Stimulated activated naive CD8-positive, alpha-beta T cell treated with anti-CD3 and anti-CD28 coated beads, Interleukin-15, Interleukin-2, amounts not matched to agents 100 ng/mL and 50 ng/mL, for 24 hours (primary cell): ENCODE data around the gene RFX2.
A peak's percentile ranks its signal among the peaks of the same experiment; 100 is the strongest.
"Not testable (repeated sequence)": the region's sequence is repeated elsewhere in the genome, so short reads cannot be mapped to it uniquely, and the experiment has no call there.

Experiments
- H3K27ac Mint-ChIP-seq: one replicate; pipeline ENCODE4 v1.8.0; 2021; ENCODE audit warnings: mild to moderate bottlenecking, mixed read lengths
- H3K27me3 Mint-ChIP-seq: one replicate; pipeline ENCODE4 v1.8.0; 2021; ENCODE audit warnings: mixed read lengths
- H3K36me3 Mint-ChIP-seq: one replicate; pipeline ENCODE4 v1.8.0; 2021; ENCODE audit warnings: low read depth, mixed read lengths
- H3K4me1 Mint-ChIP-seq: one replicate; pipeline ENCODE4 v1.8.0; 2021; ENCODE audit warnings: low read depth, mixed read lengths
- H3K4me3 Mint-ChIP-seq: one replicate; pipeline ENCODE4 v1.8.0; 2021; ENCODE audit warnings: mild to moderate bottlenecking, mixed read lengths
- H3K9me3 Mint-ChIP-seq: one replicate; pipeline ENCODE4 v1.8.0; 2021; ENCODE audit warnings: mixed read lengths

The RFX2 gene

DNA sequence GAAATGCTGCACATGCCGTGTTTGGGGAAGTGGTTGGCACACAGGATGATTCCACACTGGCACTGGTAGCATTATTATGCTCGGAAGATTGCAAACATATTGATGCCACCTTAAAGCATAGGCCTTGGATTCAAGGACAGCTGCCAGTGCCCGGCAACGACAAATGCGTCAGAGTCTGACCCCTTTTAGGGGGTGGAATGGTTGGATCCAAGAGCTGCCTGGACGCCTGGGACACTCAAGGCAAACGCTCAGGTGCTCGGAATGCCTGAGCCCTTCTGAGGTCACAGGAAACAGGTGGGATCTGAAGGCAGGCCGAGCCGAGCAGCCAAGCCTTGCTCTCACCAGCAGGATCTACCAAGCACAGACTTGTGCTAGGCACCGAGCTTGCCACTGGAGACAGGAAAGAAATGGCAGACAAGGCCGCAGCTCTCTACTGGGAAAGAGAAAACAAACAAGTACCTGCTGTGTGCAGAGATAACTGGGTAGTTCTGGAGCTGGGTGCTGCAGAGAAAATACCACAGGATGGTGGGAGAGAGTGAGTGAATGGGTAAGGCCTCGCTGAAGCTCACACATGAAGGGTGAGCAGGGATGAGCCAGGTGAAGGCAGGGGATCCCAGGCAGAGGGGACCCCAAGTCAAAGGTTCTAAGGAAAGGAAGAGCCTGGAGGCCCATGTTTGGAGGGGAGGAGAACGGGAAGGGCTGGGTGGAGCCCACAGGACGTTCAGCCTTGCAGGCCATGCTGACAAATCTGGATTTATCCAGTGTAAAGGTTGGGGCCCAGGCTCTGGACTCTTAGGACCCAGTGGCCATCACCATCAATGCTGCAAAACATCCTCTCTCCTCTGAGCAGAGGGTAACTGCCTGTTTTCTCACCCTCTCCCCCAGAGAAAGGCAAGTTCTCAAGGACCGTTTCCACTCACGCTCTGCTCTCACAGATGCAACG, 141.6 kb downstream of the RFX2 start:
- no peaks in the 10 kb centered on the region for H3K9me3 Mint-ChIP-seq
- H3K36me3 Mint-ChIP-seq = peaks cover 35% of the 10 kb centered on the region
- H3K4me3 Mint-ChIP-seq = peak overlapping the region; percentile 26
- H3K4me1 Mint-ChIP-seq = peaks cover 86% of the 10 kb centered on the region
- H3K27ac Mint-ChIP-seq = peak overlapping the region; percentile 85
- H3K27me3 Mint-ChIP-seq = no peaks in the 10 kb centered on the region

DNA sequence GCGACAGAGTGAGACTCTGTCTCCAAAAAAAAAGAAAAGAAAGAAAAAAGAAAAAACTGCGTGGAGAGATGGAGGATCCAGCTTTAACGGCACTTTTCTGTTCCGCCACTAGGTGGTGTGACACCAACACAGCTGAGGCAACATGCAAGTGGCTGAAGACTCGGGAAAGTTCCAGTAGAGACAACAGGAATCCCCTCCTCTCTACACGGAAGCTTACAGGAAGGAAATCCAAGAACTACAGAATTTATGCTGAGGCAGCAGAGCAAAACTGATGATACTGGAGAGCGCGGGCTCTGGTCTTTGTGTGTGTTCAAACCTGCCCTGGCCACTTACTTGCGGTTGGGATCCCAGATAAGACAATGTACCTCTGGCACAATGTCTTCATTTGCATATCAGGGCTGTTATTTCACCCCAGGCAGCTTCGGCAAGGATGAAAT, 142.3 kb downstream of the RFX2 start:
- H3K36me3 Mint-ChIP-seq = peaks cover 32% of the 10 kb centered on the region
- H3K27ac Mint-ChIP-seq = peak overlapping the region; percentile 85
- H3K27me3 Mint-ChIP-seq = no peaks in the 10 kb centered on the region
- H3K4me3 Mint-ChIP-seq = peak overlapping the region; percentile 26
- H3K9me3 Mint-ChIP-seq = no peaks in the 10 kb centered on the region
- peaks cover 89% of the 10 kb centered on the region for H3K4me1 Mint-ChIP-seq

DNA sequence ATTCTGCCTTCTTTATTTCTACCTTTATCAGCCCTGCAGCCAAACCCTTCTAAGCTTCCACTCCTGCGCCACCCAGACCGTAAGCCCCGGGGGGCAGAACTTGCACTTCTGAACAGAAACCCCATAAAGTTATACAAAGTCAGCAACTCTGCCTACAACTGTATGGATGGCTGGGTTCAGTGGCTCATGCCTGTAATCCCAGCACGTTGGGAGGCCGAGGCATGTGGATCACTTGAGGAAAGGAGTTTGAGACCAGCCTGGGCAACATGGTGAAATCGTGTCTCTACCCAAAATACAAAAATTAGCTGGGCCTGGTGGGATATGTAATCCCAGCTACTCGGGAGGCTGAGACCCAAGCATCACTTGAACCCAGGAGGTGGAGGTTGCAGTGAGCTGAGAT, 142.7 kb downstream of the RFX2 start:
- Mint-ChIP-seq H3K27ac (peak overlapping the region; percentile 26), H3K4me3 (no peak overlapping the region), H3K36me3 (peaks cover 28% of the 10 kb centered on the region), H3K9me3 (no peaks in the 10 kb centered on the region), H3K27me3 (no peaks in the 10 kb centered on the region), H3K4me1 (peaks cover 91% of the 10 kb centered on the region)

DNA sequence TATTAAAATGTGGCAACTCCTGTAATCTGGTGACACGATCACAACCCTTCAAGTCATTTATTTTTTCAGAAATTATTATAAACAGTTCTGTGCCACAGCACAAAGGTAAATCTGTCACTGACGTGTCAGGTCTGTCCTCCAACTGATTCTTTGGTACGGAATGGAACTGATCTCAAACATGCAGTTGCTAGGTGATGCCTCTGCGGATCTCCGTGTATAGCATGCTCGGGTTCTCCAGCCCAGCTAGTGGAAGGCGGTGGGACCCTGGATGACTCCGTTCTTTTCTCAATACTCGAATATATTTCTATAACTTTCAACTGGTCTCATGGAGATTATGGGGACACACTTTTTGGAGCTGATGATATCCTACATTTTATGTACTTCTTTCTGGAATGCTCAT, 143.4 kb downstream of the RFX2 start:
- Mint-ChIP-seq H3K9me3 (no peaks in the 10 kb centered on the region), H3K4me1 (peaks cover 91% of the 10 kb centered on the region), H3K27ac (peak overlapping the region; percentile 36), H3K36me3 (peaks cover 23% of the 10 kb centered on the region), H3K4me3 (no peak overlapping the region), H3K27me3 (no peaks in the 10 kb centered on the region)

DNA sequence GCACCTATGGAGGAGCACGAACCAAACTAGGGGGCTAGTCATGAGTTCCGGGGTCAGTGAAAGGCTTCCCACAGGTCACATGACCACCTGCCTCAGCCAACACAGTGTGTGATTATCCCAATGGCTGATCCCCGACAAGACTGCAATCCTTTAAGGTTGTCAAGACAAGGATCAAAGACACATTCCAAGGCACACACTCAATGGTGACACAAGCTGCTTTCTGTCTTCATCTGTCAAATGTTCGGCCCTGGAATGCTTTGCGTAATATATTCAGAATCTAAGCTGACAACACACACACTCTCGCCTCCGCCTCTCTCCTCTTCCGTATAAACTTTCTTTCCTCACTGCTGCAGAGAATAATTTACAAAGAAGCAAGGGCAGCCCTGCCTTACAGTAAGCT, 144.1 kb downstream of the RFX2 start:
- Mint-ChIP-seq H3K36me3 (peaks cover 18% of the 10 kb centered on the region), H3K9me3 (no peaks in the 10 kb centered on the region), H3K27me3 (no peaks in the 10 kb centered on the region), H3K27ac (peak overlapping the region; percentile 36), H3K4me3 (no peak overlapping the region), H3K4me1 (peaks cover 92% of the 10 kb centered on the region)

DNA sequence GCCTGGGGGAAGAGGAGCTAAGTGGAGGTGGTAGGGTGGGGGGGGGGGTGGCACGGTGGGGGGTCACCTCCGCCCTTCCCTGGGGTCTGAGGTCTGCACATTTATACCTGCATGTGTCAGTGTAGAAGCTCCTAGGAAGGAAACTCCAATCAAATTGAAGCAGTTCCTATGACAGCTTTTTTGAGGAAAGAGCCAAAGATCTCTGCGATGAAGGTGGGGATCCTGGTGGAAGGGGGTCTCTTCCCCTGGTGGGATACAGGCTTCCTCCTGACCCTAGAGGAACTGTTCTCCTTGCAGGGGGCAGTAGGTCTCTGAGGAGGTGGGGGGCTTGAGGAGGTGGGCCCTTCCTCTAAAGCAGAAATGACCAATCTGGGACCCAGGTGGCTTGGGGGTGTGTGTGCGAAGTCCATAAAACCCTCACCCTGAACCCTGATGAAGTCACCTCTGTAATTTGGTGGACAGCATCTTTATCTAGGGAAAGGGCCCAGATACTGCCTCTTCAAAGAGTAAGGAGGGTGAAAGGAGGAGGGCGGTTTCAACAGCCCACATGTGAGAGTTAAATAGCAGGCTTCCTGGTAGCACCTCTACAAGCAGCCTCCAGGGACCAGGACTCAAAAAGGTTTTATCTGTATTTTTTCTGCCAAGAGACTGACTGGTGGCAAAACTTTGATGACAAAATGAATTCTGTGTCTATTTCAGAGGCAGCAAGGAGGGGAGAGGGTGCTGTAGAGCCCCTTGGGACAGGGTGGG, 145.3 kb downstream of the RFX2 start:
- Mint-ChIP-seq H3K27me3 (no peaks in the 10 kb centered on the region), H3K4me1 (peaks cover 95% of the 10 kb centered on the region), H3K4me3 (no peak overlapping the region), H3K36me3 (peaks cover 18% of the 10 kb centered on the region), H3K27ac (peak overlapping the region; percentile 55), H3K9me3 (no peaks in the 10 kb centered on the region)

DNA sequence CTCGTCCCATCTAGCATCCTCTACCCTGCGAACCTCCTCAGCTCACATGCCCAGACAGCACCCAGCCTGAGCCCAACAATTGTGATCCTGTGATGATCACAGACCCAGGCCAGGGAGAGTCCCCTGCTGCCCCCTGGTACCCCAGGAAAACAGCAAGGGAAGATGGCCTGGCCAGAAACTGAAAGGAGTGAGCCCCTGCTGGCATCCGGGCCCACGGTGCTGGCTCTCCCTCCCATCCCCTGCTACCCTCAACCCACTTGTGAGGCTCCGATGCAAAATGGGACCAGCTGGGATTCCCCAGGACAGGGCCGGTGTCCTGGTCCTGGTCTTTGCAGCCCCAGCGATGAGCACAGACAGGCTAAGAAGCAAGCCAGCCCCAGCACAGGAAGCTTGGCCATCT, 146.4 kb downstream of the RFX2 start:
- H3K27me3 Mint-ChIP-seq = no peaks in the 10 kb centered on the region
- no peaks in the 10 kb centered on the region for H3K9me3 Mint-ChIP-seq
- H3K4me1 Mint-ChIP-seq = peaks cover 96% of the 10 kb centered on the region
- H3K4me3 Mint-ChIP-seq = no peak overlapping the region
- peak overlapping the region; percentile 78 for H3K27ac Mint-ChIP-seq
- peaks cover 18% of the 10 kb centered on the region for H3K36me3 Mint-ChIP-seq

DNA sequence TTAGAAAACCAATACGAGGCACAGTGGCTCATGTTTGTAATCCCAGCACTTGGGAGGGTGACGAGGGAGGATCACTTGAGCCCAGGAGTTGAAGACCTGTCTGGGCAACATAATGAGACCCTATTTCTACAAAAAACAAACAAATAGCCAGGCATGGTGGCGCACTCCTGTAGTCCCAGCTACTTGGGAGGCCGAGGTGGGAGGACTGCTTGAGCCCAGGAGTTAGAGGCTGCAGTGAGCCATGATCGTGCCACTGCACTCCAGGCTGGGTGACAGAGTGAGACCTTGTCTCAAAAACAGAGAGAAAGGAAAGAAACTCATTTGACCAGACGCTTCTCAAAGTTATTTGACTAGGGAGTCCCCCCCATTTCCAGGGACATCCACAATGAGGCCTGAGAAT, 147.0 kb downstream of the RFX2 start:
- Mint-ChIP-seq H3K36me3 (peaks cover 18% of the 10 kb centered on the region), H3K27ac (peak overlapping the region; percentile 78), H3K4me1 (peaks cover 94% of the 10 kb centered on the region), H3K4me3 (peak overlapping the region; percentile 1)
- H3K27me3 Mint-ChIP-seq, H3K9me3 Mint-ChIP-seq: not testable (repeated sequence)

DNA sequence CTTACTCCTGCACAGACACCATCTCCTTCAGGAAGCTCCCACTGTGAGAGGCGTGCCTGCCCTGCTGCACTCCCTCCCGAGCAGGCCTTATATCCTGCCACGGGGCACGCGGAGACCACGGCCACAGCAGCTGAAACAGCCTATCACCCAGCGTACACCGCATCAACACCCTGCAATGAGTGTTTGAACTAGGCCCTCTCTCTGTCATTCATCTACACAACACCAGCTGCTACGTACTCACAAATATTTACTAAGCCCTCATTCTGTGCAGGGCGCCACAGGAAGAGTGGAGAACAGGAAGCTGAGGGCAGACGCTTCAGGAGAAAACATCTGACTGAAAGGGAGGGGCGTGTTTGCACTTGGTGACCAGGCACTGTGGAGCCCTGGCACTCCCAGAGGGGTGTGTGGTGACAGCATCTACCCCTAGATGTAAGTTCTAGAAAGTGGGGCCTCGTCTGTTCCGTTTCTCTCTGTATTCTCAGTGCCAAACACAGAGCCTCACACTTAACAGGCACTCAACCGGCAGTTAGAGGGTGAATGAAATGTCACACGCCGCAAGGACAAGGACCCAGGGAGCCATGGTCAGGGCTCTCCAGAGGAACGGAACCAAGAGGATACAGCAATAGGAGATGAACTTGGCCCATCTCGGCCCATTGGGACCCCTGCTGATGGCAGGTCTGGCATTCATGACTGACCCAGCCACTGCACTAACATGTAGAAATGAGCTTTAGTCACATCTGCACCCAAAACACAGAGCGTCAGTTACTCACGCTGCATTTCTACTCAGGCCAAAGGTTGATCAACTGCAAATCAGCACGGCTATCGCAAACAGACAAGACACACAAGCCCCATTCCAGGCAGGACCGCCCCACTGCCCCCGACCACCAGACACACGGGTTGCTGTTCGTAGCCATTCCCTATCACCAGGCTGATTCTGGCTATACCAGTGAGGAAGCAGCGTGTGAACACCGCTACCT, 148.0 kb downstream of the RFX2 start:
- peaks cover 92% of the 10 kb centered on the region for H3K4me1 Mint-ChIP-seq
- no peaks in the 10 kb centered on the region for H3K27me3 Mint-ChIP-seq
- H3K4me3 Mint-ChIP-seq = peak overlapping the region; percentile 12
- peak overlapping the region; percentile 78 for H3K27ac Mint-ChIP-seq
- peaks cover 14% of the 10 kb centered on the region for H3K36me3 Mint-ChIP-seq
- no peaks in the 10 kb centered on the region for H3K9me3 Mint-ChIP-seq

DNA sequence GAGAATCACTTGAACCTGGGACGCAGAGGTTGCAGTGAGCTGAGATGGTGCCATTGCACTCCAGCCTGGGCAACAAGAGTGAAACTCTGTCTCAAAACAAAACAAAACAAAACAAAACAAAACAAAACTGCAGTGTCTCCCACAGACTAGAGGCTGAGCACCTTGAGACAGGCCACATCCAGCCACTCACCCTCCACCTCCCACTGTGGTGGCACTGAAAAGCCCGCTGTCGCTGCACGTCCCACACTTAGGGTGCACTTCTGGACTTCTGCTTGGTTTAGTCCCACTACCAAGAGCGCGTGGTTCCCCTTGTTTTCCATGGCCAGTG, 148.7 kb downstream of the RFX2 start:
- H3K9me3 Mint-ChIP-seq, H3K27me3 Mint-ChIP-seq: not testable (repeated sequence)
- peaks cover 15% of the 10 kb centered on the region for H3K36me3 Mint-ChIP-seq
- H3K27ac Mint-ChIP-seq = peak overlapping the region; percentile 78
- H3K4me3 Mint-ChIP-seq = peak overlapping the region; percentile 12
- H3K4me1 Mint-ChIP-seq = peaks cover 93% of the 10 kb centered on the region

DNA sequence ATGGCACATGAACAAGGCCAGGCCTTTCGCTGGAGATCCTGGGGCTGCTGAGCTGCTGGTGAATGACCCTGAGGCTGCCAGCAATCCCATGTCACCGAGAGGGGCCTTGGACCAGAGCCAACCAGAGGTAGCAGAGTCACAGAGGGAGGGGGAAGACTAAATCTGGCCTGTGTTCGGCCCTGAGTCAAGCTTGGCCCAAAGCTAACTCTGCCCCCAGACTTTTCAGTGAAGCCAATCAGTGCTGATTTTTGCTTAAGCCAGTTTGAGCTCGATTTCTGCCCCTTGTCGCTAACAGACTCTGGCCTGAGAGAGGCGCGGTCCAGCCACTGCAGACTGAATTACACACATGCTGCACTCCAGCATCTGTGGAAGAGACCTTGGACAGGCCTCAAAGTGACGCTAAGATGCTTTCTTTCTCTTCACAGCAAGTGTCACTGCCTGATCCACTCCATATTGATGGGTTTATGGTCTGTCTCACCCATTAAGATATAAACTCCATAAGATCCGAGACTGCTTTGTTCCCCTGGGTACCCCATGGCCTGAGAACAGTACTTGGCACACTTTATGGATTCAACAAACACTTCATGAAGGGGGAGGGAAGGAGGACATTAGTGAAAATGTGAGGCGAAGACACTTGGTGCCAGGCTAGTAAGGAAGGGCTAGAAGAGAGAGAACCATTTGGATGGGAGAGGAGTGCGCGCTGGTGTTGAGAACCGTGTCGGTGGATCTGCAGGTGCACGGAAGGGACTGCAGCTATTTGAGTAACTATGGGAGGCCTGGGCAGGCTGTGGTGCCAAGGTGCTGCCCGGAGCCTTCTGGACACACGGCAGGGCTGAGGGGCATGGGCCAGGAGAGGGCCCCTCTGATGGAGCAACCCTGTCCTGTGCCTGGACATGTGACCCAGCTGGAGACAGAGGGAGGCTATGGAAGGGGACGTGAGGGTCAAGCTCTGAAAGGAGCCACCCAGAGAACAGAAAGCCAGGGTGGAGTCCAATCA, 150.0 kb downstream of the RFX2 start:
- Mint-ChIP-seq H3K4me3 (no peak overlapping the region), H3K9me3 (no peaks in the 10 kb centered on the region), H3K27me3 (no peaks in the 10 kb centered on the region), H3K36me3 (peaks cover 11% of the 10 kb centered on the region), H3K4me1 (peaks cover 93% of the 10 kb centered on the region), H3K27ac (peak overlapping the region; percentile 56)

DNA sequence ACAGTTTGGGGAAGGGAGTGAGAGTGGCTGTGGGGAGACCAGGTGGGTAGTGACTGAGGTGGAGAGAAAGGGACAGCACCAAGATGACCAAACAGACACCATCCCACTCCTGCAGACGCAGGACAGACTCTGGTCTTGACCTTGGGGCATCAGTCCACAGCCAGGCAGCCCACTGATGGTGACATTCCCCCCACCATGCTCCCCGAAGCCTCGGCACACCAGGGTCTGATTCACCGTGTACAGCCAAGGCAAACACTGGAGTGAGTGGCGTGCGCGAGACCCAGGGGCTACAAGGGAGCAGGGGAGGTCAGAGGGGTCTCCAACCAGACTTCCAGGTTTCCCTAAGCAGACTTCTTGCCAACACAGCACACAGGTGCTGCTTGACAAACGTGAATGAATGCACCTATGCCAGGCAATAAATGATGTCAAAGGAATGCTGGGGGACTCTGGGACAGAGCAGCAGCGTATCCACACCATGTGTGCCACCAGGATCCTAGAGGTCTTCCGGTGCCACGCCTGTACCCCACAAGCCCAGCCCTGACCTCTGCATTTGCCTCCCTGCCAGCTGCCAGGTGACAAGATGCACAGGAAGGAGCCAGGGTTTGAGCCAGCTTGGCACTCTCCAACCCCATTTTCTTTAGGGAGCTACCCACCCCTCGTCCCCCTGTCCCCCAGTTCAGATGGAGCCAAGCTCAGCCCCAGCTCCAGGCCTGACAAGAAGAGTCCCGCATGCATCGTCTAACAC, 150.9 kb downstream of the RFX2 start:
- Mint-ChIP-seq H3K27ac (peak overlapping the region; percentile 42), H3K27me3 (no peaks in the 10 kb centered on the region), H3K4me1 (peaks cover 95% of the 10 kb centered on the region), H3K4me3 (no peak overlapping the region), H3K36me3 (peaks cover 12% of the 10 kb centered on the region), H3K9me3 (no peaks in the 10 kb centered on the region)

DNA sequence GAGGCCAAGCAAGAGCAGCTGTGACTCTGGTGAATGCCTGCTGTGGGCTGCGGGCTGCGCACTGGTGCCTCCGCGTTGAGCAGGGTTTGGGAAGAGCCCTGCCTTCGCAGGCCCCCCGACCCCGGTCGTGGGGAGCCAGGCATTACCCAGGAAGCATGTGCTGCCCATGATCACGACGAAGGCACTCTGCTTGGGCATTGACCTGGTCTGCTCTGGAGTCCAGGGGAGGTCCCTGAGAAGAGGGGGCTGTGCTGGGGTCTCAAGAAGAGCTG, 151.5 kb downstream of the RFX2 start:
- Mint-ChIP-seq H3K4me3 (no peak overlapping the region), H3K27me3 (no peaks in the 10 kb centered on the region), H3K4me1 (peaks cover 95% of the 10 kb centered on the region), H3K9me3 (no peaks in the 10 kb centered on the region), H3K27ac (peak overlapping the region; percentile 42), H3K36me3 (peaks cover 11% of the 10 kb centered on the region)
